ENCODE results near the gene ZBTB48.
"Not testable (repeated sequence)": the region's sequence is repeated elsewhere in the genome, so short reads cannot be mapped to it uniquely, and the experiment has no call there.

ZBTB48 gene

GRCh38 chr1:6635910-6636760, 56.3 kb downstream of the ZBTB48 start:
- DNase-seq: no peak

- DNase-seq: not testable (repeated sequence)
Observed at GRCh38 chr1:6636778-6637177, 57.0 kb downstream of the ZBTB48 start.

GRCh38 chr1:6637770-6638169, 58.0 kb downstream of the ZBTB48 start:
- no peak for DNase-seq

- DNase-seq: no peak
Observed at GRCh38 chr1:6638226-6638625, 58.4 kb downstream of the ZBTB48 start.
